ENCODE measurements around the gene FGD1.

GRCh38 chrX:54411732-54412131 is 84.3 kb downstream of the FGD1 start:
- TF ChIP-seq CTCF (conservative IDR thresholded peaks at IDR 0.05 in 1 of 2, IDR thresholded peaks at IDR 0.05 in 1 of 2; ENCODE audit: extremely low read depth in 1 of 2, insufficient read depth in 1 of 2, low read depth in 1 of 2, low read length in 2 of 2) = no peak
- no peak for TF ChIP-seq EZH2 (IDR thresholded peaks at IDR 0.05; ENCODE audit: borderline replicate concordance, low read length)
